ENCODE results near the gene CR1L.
"Not testable (repeated sequence)": the region's sequence is repeated elsewhere in the genome, so short reads cannot be mapped to it uniquely, and the experiment has no call there.

Gene CR1L

DNA sequence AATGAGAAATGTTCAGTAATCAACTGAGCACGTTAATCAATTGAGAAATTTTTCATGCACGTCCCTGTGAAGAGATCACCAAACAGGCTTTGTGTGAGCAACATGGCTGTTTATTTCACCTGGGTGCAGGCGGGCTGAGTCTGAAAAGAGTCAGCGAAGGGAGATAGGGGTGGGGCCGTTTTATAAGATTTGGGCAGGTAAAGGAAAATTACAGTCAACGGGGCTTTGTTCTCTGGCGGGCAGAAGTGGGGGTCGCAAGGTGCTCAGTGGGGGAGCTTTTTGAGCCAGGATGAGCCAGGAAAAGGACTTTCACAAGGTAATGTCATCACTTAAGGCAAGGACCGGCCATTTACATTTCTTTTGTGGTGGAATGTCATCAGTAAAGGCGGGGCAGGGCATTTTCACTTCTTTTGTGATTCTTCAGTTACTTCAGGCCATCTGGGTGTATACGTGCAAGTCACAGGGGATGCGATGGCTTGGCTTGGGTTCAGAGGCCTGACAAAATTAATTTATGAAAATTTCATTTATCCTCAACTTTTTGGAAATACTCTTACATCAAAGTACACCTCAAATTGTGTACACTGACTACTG lies 11.1 kb upstream of the CR1L start:
- not testable (repeated sequence) for DNase-seq; H3K9me3 Mint-ChIP-seq; H3K4me3 Mint-ChIP-seq; ATAC-seq (replicated peaks); H3K36me3 Mint-ChIP-seq (ENCODE audit: insufficient read depth); H3K4me1 Mint-ChIP-seq (ENCODE audit: low read depth in 2 of 2); H3K27ac Mint-ChIP-seq
- peaks cover 23 to 26% of the 10 kb centered on the region in 2 donors for H3K27me3 Mint-ChIP-seq

DNA sequence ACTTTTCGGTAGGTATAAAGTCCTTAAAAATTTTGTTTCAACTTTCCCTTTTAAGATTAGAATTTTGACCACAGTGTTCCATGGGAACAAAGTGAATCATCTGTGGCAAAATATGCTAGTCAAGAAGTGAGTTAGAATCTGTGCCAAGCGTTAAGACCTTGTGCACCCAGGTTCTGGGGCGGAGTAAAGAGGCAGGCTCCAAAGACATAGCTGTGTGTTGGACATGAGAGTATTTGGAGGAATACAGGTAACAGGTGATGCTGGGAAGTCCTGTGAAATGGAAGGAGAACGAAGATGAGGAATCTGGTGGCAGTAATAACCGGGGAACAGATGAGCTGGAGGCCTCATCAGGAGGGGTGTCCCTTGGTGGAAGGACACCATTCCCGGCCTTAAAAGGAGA lies 10.6 kb upstream of the CR1L start:
- H3K9me3 Mint-ChIP-seq; H3K4me3 Mint-ChIP-seq; ATAC-seq (replicated peaks); H3K27ac Mint-ChIP-seq; H3K4me1 Mint-ChIP-seq (ENCODE audit: low read depth in 2 of 2); DNase-seq: not testable (repeated sequence)
- peaks cover 10% of the 10 kb centered on the region for H3K36me3 Mint-ChIP-seq (ENCODE audit: insufficient read depth)
- peaks cover 25 to 31% of the 10 kb centered on the region in 2 donors for H3K27me3 Mint-ChIP-seq

DNA sequence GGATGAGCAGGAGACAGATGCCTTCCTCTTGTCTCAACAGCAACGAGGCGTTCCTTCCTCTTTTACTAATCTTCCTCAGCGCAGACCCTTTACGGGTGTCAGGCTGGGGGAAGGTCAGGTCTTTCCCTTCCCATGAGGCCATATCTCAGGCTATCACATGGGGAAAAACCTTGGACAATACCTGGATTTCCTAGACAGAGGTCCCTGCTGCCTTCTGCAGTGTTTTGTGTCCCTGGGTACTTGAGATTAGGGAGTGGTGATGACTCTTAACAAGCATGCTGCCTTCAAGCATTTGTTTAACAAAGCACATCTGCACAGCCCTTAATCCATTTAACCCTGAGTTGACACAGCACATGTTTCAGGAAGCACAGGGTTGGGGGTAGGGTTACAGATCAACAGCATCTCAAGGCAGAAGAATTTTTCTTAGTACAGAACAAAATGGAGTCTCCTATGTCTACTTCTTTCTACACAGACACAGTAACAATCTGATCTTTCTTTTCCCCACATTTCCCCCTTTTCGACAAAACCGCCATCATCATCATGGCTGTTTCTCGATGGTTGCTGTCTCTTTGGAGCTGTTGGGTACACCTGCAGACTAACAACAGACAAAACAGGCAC lies 9.3 kb upstream of the CR1L start:
- not testable (repeated sequence) for ATAC-seq (replicated peaks); H3K4me1 Mint-ChIP-seq (ENCODE audit: low read depth in 2 of 2); H3K4me3 Mint-ChIP-seq; H3K9me3 Mint-ChIP-seq; DNase-seq; H3K27ac Mint-ChIP-seq
- peaks cover 11% of the 10 kb centered on the region for H3K36me3 Mint-ChIP-seq (ENCODE audit: insufficient read depth)
- peaks cover 34 to 36% of the 10 kb centered on the region in 2 donors for H3K27me3 Mint-ChIP-seq

DNA sequence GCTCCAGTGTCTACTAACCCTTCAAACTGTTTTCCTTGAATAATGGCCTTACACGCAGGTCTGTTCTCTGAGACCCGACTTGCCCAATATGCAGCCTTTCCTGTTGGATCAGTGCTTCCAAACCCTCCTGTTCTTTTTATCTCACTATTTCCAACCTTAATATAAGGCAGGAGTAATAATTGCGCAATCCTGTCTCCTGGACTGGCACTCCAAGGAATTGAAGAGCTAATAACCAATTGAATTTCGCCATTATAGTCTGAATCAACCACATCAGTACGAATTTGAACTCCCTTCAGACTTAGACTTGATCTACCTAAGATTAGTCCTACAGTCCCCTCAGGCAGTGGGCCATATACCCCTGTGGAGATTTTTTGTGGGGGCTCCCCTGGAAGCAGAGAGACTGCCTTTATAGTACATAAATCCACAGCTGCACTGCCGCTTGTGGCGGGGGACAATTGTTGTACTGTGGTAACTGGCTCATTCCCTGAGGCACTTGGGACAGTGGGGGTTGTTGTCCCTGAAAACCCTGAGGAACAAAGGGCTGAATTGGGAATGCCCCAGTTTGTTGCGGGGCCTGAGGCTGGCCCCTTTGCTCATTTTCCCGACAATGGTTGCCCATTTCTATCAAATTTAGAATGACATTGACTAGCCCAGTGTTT lies 6.3 kb upstream of the CR1L start:
- not testable (repeated sequence) for H3K4me3 Mint-ChIP-seq; H3K9me3 Mint-ChIP-seq; H3K27ac Mint-ChIP-seq; H3K4me1 Mint-ChIP-seq (ENCODE audit: low read depth in 2 of 2); ATAC-seq (replicated peaks); DNase-seq
- H3K27me3 Mint-ChIP-seq: peaks cover 43 to 44% of the 10 kb centered on the region in 2 donors
- H3K36me3 Mint-ChIP-seq (ENCODE audit: insufficient read depth): peaks cover 11% of the 10 kb centered on the region

DNA sequence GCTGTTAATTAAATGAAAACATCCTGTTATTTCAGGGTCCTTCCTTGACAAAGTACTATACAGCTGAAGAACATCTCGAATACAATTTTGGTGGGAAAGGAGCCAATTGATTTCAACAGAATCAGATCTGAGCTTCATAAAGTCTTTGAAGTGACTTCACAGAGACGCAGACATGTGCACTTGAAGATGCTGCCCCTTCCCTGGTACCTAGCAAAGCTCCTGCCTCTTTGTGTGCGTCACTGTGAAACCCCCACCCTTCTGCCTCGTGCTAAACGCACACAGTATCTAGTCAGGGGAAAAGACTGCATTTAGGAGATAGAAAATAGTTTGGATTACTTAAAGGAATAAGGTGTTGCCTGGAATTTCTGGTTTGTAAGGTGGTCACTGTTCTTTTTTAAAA lies 5.6 kb upstream of the CR1L start:
- ATAC-seq (replicated peaks): not testable (repeated sequence)

DNA sequence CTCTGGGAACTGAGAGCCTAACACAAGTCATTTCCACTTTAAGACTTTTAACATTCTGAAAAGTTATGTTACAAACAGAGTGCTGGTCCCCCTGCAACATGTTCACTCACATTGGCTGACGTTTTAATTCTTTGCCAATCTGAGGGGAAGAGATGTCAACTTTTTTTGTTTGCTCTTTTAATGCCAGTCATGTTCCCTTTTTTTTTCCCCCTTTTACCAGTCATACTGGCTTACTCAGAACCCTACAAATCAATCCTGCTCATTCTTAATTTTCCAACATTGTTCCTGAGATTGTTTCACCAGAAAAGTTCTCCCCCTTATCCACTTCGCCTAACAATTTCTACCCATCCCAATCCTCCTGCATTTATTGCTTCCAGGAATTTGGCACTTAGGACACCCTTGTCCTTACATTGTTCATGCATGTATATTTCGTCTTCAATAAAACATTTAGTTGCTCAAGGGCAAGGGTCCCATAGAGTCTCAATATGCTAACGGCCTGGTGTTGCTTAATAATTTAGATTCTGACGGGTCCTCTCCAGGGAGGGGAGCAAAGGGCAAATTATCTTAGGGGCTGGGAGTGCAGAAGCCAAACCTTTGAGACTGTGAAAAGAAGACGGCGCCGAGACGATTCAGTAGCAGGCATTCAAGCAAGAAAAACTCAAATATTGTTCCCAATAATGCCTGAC lies 624 bp upstream of the CR1L start:
- peak overlapping the region; percentile 70 to 74 for H3K4me3 Mint-ChIP-seq
- peaks cover 34 to 36% of the 10 kb centered on the region in 2 donors for H3K27me3 Mint-ChIP-seq
- no peak for ATAC-seq (replicated peaks)
- no peak for DNase-seq
- H3K9me3 Mint-ChIP-seq: no peaks in the 10 kb centered on the region
- peaks cover 2% of the 10 kb centered on the region for H3K36me3 Mint-ChIP-seq (ENCODE audit: insufficient read depth)
- H3K27ac Mint-ChIP-seq: no peak overlapping the region
- H3K4me1 Mint-ChIP-seq (ENCODE audit: low read depth in 2 of 2): peaks cover 0 to 9% of the 10 kb centered on the region in 2 donors

More for the DNA sequence above, 5.6 kb upstream of the CR1L start:
- not testable (repeated sequence) for H3K36me3 Mint-ChIP-seq (ENCODE audit: insufficient read depth); DNase-seq; H3K4me1 Mint-ChIP-seq (ENCODE audit: low read depth in 2 of 2); H3K9me3 Mint-ChIP-seq; H3K27ac Mint-ChIP-seq; H3K4me3 Mint-ChIP-seq
- peaks cover 40 to 42% of the 10 kb centered on the region in 2 donors for H3K27me3 Mint-ChIP-seq

DNA sequence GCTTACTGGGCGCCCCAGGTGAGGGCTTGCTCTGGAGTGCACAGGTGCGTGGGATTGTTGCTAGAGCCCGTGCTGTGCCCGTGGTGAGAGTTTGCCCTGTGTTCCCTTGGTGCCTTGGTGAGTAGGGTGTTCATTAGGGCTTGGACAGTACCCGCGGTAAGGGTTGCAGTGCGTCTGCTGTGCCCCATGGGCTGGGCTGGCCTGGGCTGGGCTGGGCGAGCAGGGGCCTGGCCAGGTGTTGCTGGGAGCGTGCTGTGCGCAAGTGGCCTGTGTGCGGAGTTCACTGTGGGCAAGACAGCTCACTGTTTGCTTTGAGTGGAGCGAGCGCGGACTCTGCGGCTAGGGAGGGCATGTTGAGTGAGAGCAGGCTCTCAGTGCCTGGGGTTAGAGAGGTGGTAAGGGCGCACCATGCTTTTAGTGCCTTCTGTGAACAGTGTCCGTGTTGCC lies 725 bp downstream of the CR1L start:
- Mint-ChIP-seq H3K27ac (no peak overlapping the region), H3K4me3 (peak overlapping the region; percentile 70 to 74), H3K9me3 (no peaks in the 10 kb centered on the region), H3K36me3 (ENCODE audit: insufficient read depth) (no peaks in the 10 kb centered on the region), H3K4me1 (ENCODE audit: low read depth in 2 of 2) (peaks cover 0 to 9% of the 10 kb centered on the region in 2 donors), H3K27me3 (peaks cover 30 to 32% of the 10 kb centered on the region in 2 donors)
- ATAC-seq (replicated peaks) (no peak), DNase-seq (no peak)

DNA sequence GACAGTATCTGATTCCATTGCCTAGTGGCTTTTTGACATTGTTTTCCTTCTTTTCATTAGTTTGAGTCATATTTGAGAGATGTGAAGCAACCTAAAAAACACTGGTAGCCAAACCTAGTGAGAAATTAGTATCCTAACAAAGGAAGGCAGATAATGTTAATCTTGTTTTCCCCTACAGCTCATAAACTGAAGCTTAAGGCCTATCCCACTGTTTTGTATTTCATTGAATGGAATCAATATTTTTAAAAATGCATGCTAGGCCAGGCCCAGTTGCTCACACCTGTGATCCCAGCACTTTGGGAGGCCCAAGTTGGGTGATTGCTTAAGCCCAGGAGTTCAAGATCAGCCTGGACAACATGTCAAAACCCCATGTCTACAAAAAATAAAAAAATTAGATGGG lies 1.2 kb downstream of the CR1L start:
- H3K4me3 Mint-ChIP-seq: peak overlapping the region in 1 of 2 donors; percentile 74
- no peak overlapping the region for H3K27ac Mint-ChIP-seq
- H3K4me1 Mint-ChIP-seq (ENCODE audit: low read depth in 2 of 2): peaks cover 0 to 9% of the 10 kb centered on the region in 2 donors
- peaks cover 26 to 30% of the 10 kb centered on the region in 2 donors for H3K27me3 Mint-ChIP-seq
- DNase-seq (no peak), ATAC-seq (replicated peaks) (no peak)
- H3K36me3 Mint-ChIP-seq (ENCODE audit: insufficient read depth): no peaks in the 10 kb centered on the region
- no peaks in the 10 kb centered on the region for H3K9me3 Mint-ChIP-seq

DNA sequence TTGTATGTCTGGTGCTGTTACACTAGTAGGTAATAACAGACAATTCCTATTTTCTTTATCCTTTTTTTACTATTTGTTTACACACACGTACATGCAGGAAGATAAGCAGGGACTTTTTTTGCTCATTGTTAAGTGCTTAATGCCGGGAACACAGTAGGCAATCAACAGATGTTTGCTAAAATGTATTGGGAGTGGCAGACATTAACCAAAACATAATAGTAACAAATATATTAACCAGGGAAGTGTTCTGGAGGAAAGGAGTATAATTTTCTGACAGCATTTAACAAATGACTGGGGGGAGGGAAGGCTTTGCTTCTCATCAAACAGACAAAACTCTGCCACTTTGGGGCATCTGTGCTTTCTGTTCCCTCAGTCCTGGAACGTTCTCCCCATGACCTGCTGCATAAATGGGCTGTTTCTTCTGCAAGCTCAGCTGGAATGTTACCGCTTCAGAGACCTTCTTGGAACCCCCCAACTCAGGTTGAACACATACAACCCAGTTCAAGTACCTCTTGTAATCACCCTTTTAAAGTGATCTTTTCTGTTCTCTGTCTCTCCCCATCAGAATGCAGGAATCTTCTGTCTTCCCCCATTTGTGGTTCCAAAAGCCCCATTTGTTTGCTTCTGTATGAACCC lies 2.1 kb downstream of the CR1L start:
- H3K36me3 Mint-ChIP-seq (ENCODE audit: insufficient read depth): no peaks in the 10 kb centered on the region
- DNase-seq: no peak
- no peak overlapping the region for H3K27ac Mint-ChIP-seq
- peaks cover 0 to 9% of the 10 kb centered on the region in 2 donors for H3K4me1 Mint-ChIP-seq (ENCODE audit: low read depth in 2 of 2)
- H3K4me3 Mint-ChIP-seq: no peak overlapping the region
- ATAC-seq (replicated peaks): no peak
- peaks cover 24% of the 10 kb centered on the region in 2 donors for H3K27me3 Mint-ChIP-seq
- H3K9me3 Mint-ChIP-seq: no peaks in the 10 kb centered on the region

DNA sequence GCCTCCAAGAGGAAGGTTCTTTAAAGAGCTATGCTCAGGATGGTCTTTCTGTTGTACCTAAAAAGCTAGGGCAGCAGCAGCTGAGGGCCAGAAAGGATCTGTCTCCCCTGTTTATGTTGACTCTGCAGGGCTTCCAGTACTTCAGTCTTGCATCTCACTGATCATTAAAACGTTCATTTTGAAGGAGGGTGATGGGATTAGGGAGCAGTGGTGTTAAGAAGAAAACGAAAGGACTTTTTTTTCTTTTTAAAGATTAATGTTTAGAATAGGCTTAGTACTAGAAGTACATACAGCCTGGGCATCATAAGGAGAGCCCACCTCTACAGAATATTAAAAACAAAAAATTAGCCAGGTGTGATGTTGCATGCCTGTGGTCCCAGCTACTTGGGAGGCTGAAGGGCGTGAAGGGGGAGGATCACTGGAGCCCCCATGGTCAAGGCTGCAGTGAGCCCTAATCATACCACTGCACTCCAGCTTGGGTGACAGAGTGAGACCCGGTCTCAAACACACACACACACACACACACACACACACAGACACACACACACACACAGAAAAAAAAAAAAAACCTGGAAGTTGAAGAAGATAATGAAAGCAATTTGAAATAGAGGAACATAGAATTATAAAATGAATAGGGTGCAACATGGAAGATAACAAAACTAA lies 2.9 kb downstream of the CR1L start:
- Mint-ChIP-seq H3K9me3 (no peaks in the 10 kb centered on the region), H3K27ac (no peak overlapping the region)
- no peak for ATAC-seq (replicated peaks)

DNA sequence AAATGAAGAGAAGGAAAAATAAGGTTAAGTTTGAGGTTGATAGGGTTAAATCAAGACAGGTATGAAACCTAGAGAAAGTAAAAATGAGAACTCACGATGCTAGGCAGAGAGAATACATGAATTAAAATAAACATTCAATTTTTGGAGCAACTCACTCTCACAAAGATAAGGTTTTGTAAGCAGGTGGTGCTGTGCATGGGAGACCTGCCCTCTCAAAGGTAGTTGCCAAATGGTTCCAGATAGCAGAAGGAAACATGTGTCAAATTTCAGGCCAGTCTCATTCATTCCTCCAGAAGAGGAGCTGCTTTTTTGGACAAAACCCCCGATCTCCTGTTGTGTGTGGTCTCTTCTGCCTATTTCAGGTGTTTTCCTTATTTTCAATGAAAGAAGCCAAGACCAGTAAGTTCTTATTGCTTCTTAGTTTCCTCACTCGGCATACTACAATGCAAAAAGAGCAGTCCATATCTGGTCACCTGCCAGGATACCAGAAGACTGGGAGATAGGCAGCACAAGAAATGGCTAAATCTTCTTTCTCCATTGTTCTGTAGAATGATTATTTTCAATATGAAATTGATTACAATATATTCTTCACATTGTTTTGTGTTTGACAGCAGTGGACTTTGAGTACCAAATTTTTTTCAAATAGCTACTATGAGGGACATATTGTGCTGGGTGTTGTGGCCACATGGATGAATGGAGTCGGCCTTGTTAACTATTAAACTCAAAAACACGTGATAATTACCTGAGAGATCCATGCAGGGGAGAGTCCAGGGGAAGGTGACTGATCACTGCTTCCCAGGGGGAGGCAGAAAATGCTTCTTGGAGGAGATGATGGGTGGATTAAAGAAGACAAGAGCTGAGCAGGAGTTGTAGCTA lies 3.6 kb downstream of the CR1L start:
- ATAC-seq (replicated peaks): no peak
- Mint-ChIP-seq H3K4me1 (ENCODE audit: low read depth in 2 of 2) (peaks cover 0 to 9% of the 10 kb centered on the region in 2 donors), H3K27ac (no peak overlapping the region), H3K9me3 (no peaks in the 10 kb centered on the region), H3K36me3 (ENCODE audit: insufficient read depth) (no peaks in the 10 kb centered on the region), H3K4me3 (no peak overlapping the region), H3K27me3 (peaks cover 17 to 19% of the 10 kb centered on the region in 2 donors)
- no peak for DNase-seq

More for the DNA sequence above, 2.9 kb downstream of the CR1L start:
- no peak overlapping the region for H3K4me3 Mint-ChIP-seq
- H3K36me3 Mint-ChIP-seq (ENCODE audit: insufficient read depth): no peaks in the 10 kb centered on the region
- peaks cover 17 to 19% of the 10 kb centered on the region in 2 donors for H3K27me3 Mint-ChIP-seq
- H3K4me1 Mint-ChIP-seq (ENCODE audit: low read depth in 2 of 2): peaks cover 0 to 9% of the 10 kb centered on the region in 2 donors
- DNase-seq: no peak

DNA sequence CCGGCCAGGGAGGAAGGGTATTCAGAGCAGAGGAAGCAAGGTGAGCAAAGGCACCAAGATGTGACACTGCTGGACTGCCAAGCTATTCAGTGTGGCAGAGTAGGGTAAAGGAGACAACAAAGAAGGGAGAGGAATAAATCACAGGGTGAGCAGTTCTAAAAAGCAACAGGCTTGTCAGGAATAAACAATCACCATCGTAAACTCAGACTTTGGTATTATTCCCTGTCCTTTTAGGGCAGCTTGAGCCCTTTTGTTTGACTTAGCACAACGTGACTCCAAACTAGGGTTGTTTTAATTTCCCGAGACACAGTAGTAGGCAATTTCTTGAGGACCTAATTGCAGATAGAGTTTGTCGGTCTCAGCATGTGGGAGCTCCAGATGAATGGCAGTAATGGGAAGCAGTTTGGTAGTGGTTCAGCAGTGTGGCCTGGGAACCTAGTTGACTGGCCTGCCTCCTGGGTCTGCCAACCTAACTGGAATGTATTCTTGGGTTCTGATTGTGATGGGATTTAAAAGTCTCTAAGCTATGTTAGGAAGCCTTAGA lies 4.3 kb downstream of the CR1L start:
- H3K4me1 Mint-ChIP-seq (ENCODE audit: low read depth in 2 of 2): peaks cover 0 to 8% of the 10 kb centered on the region in 2 donors
- H3K9me3 Mint-ChIP-seq: no peaks in the 10 kb centered on the region
- ATAC-seq (replicated peaks) (no peak), DNase-seq (no peak)
- H3K27ac Mint-ChIP-seq: no peak overlapping the region
- peaks cover 13 to 16% of the 10 kb centered on the region in 2 donors for H3K27me3 Mint-ChIP-seq
- no peaks in the 10 kb centered on the region for H3K36me3 Mint-ChIP-seq (ENCODE audit: insufficient read depth)
- H3K4me3 Mint-ChIP-seq: no peak overlapping the region
